Effector CD4-positive, alpha-beta T cell (primary cell): Measurements from ENCODE around the gene ARHGAP42.

Experiments
- DNase-seq: peaks from one replicate; pipeline ENCODE4 v3.0.0-alpha.2; 2020

Gene ARHGAP42

GRCh38 chr11:100927579-100927978 is 240.5 kb downstream of the ARHGAP42 start:
- DNase-seq, result no peak

DNA sequence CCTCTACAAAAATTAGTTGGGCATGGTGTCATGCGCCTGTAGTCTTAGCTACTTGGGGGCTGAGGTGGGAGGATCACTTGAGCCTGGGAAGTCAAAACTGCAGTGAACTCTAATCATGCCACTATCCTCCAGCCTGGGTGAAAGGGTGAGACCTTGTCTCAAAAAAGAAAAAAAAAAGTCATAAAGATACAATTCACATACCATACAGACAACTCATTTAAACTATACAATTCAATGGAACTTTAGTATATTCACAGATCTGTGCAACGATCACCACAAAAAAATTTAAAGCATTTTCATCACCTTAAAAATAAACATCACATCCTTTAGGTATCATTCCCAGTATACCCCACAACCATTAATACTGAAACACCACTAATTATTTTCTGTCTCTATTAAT is 241.3 kb downstream of the ARHGAP42 start:
- DNase-seq, result no peak

DNA sequence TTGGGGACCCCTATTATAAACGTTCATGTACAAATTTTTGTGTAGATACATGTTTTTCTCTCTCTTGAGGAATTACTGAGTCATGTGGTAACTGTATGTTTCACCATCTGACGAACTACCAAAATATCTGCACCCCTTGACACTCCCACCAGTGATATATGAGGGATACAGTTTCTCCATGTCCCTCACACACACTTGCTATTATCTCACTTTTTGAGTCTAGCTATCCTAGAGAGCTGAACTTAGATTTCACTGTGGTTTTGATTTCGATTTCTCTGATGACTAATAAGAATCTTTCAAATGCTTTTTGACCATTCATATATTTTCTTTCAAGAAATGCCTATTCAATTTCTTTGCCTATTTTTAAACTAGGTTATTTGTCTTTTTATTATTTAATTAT is 242.3 kb downstream of the ARHGAP42 start:
- DNase-seq, result no peak

- no peak for DNase-seq
These were observed 243.2 kb downstream of the ARHGAP42 start for GRCh38 chr11:100930185-100930778.

GRCh38 chr11:100932474-100933100 is 245.5 kb downstream of the ARHGAP42 start:
- DNase-seq, result no peak

DNA sequence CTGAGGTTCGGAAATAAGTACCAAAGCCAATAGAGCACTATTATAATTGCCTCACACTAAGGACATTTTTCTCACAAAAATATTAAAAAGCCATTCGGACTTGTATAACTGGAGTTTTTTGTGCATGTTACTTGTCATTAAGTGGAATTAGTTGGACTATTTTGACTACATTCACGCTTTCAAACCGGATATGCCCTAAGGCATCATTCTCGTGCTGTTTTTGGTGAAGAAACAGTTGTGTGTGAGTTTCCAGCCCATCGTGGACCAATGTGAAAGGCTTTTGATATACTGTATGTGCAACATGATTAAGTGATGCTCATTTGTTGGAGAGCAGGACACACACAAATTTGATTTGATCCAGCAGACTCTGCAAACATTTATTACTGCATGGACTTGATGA is 249.7 kb downstream of the ARHGAP42 start:
- DNase-seq, result no peak

DNA sequence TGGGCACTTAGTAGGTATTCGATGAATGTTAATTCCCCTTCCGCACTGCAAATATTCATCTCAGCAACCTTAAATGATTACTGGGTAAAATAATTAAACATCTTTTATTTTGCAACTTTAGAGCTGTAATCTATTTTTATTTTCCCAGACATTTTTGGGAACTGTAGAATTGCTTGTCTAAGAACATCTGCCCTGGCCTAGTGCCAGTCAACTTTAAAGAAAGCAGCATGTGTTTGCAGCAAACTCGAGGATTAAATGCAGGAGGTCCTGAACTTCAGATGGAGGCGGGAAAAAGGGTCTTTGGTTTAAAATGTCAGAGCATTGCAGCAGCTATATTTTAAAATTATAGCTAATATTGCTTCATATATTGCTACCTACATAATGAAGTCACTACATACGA is 252.5 kb downstream of the ARHGAP42 start:
- no peak for DNase-seq

DNA sequence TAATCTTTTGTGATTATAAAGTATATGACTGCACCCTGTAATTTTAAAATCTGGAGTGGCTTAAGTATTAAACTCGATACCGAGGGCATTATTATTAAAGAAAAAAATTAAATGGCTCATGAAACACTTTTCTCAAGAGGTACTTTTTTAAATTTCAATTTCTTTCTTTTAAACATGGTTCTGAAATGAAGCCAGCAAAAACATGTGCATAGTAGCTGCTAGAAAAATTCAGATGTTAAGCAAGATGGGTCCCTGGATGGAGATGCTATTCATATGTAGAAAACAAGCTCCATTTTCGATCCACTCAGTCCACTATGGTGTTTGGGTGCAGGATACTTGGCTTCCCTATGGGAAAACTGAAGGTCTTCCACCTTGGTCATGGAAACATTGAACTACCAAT is 253.0 kb downstream of the ARHGAP42 start:
- DNase-seq, result no peak

- no peak for DNase-seq
These were observed 253.9 kb downstream of the ARHGAP42 start for GRCh38 chr11:100941033-100941432.

DNA sequence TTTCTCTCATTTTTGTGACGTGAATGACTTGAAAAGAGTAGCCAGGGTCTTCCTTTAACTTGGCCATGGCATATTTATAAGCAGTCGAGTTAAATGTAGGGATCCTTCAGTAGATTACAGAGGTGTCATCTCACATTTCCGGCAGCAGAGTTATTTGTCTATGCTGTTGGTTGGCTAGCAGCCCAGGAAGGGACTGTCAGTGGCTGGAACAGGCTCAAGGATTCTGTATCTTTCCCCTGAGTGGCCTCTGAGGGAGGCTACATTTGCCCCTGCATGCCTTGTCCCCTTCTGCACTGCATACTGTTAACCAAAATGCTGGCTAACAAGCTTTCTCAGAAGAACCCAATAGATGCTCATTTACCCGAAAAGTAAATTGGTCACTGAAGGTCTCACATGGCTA is 254.9 kb downstream of the ARHGAP42 start:
- no peak for DNase-seq

GRCh38 chr11:100948936-100949335 is 261.8 kb downstream of the ARHGAP42 start:
- no peak for DNase-seq

GRCh38 chr11:100949443-100949842 is 262.4 kb downstream of the ARHGAP42 start:
- DNase-seq, result no peak

- DNase-seq, result no peak
These were observed 268.2 kb downstream of the ARHGAP42 start for GRCh38 chr11:100955318-100955717.

DNA sequence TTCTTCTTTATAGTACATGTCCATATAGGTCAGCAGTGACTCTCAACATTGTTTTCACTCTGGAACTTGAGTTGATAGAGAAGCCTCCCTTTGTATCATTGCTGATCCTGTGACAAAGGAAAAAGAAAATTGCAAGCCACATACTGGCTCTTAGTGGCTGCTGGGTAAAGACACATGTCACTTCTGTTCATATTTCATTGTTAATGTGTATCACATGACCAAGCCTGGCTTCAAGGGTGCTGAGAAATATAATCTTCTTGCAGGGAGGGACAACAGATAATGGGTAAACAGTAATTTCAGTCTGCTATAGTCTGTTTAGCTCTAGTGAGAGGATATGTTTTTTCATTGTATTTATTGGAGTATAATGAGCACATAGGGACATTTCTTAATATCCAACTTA is 269.3 kb downstream of the ARHGAP42 start:
- no peak for DNase-seq

- no peak for DNase-seq
These were observed 270.4 kb downstream of the ARHGAP42 start for GRCh38 chr11:100957499-100957898.

GRCh38 chr11:100961633-100962032 is 274.5 kb downstream of the ARHGAP42 start:
- no peak for DNase-seq

DNA sequence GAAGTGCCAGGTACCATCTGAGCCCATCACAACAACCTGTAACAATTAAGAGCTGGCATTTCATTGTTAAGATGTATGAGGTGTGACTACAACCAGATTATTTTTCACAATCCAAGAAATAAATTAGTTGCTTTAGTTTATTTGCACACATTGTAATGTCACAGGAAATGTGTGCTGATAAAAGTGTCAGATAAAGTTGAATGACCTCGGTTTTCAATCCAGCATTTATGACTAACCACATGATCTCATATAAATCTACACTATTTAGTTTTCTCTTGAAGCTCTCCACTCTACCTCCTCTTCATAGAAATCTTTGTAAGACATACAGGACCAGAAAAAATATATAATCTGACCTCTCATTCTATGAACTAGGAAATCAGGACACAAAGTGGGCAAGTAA is 276.3 kb downstream of the ARHGAP42 start:
- no peak for DNase-seq

DNA sequence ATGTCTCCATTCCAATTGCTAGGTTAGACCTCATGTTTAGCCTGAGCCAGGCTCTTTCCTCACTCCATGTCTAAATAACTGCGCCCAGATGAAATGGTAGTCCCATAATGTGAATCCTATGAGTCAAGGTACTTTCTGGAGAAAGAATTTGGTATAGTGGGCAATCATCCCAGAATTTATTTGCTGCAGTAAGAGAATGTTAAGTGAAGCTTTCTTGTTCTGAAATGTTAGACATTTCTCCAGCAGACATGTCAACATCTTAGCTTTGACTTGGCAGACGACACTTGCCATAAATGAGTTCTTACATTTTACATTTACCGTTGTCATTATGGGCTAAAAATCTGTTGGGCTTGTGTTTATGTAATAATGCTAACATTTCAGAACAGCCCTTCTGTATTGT is 277.3 kb downstream of the ARHGAP42 start:
- DNase-seq, result no peak

DNA sequence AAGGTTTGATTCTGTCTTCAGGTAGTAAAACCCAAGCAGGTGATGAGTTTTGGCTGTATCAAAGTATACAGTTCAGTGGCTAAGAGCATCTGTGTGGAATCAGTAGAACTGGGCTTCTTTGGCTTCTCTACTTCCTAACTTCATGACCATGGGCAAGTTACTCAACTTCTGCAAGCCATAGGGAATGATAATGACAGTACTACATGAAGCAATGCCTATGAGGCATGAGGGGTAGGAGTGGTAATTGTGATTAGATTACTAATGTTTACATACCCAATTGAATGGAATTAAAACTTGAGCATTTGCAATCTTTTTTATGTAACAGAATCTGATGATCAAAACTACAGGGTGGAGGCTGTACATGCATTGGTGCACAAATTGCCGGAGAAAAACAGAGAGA is 278.3 kb downstream of the ARHGAP42 start:
- no peak for DNase-seq

DNA sequence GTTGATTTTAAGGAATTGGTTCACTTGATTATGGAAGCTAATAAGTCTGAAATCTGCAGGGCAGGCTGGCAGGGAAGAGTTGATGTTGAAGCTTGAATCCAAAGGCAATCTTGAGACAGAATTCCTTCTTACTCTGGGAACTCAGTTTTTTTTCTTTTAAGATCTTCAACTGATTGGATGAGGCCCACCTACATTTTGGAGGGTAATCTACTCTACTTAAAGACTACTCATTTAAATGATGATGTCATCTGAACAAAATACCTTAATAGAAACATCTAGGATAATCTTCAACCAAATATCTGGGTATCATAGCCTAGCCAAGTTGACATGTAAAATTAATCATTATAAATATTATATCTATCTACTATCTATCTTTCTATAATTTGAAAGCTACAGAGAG is 279.3 kb downstream of the ARHGAP42 start:
- DNase-seq, result no peak

DNA sequence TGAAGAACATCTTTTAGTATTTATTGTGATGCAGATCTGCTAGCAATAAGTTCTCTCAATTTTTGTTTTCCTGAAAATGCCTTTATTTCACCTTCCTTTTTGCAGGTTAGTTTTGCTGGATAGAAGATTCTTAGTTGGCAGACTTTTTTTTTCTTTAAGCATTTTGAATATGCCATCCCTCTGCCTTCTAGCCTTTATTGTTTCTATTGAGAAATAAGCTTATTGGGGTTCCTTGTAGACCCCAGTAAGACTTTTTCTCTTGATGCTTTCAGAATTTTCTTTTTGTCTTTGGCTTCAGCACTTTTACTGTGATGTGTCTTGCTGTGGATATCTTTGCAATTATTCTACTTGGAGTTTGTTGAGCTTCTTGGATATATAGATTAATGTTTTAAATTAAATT is 281.9 kb downstream of the ARHGAP42 start:
- DNase-seq, result no peak

DNA sequence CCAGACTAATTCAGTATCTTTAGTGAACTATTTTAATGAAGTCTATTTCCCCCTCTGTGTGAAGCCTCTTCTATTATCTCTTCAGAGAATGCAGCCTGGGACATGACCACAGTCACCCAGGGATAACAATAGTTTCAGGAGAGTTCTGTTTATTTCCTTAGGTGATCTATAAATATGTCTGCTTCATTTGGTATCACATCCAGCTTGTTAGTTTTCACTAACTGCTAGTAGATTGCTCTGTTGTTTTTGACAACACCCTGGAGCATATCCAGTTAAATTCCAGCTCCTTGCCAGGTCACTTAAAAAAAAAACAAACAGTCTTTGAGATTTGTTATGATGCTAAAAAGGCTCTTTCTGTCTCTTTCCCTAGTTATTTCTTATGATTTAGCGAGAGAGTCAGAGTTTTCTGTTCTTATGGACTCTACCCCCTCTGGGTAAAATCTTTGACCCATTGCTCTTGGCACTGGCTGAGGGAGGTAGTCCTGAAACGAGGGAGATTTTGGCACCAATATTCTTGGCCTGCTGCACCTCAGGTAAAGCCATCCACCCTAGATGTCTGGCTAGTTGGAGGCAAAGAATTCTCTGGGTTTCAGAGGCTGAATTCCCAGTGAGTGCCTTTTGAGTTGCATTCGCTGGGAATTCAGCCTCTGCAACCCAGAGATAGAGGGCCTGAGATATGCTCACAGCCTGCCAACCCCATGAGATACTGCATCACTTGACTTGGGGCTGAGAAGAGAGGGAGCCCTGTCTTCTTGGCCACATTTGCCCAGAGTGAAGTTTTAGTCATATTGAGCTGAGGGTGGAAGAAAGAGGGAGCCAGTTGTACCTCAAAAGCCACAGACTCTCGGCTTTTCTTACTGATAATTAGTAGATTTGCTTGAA is 283.4 kb downstream of the ARHGAP42 start:
- DNase-seq, result no peak

DNA sequence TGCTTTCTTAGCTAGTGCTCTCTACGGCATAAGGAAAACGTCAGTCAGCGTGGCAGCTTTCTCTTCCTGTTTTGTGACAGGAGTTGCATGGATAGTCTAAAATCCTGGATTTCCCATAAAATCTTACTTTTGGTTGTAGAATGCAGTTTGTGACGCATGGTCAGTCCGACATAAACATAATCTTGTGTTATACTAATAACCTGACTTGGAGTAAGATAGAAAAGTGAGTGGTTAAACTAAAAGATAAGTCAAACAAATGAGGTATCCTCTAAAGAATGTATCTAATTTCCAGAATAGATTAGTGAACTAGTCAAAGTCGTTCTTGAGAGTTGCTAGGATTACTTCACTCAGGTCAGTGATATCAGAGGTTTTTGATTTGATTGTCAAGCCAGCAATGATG is 285.0 kb downstream of the ARHGAP42 start:
- DNase-seq, result no peak

- DNase-seq, result no peak
These were observed 291.4 kb downstream of the ARHGAP42 start for GRCh38 chr11:100978442-100978841.
